Measurements from ENCODE around the gene SERPINB11. TPM values are rescaled to one million over a fixed set of nuclear protein-coding genes. Genes with fewer than 3 reads are reported as not detected.
"Not testable (repeated sequence)": the region's sequence is repeated elsewhere in the genome, so short reads cannot be mapped to it uniquely, and the experiment has no call there.

SERPINB11 gene, protein sequence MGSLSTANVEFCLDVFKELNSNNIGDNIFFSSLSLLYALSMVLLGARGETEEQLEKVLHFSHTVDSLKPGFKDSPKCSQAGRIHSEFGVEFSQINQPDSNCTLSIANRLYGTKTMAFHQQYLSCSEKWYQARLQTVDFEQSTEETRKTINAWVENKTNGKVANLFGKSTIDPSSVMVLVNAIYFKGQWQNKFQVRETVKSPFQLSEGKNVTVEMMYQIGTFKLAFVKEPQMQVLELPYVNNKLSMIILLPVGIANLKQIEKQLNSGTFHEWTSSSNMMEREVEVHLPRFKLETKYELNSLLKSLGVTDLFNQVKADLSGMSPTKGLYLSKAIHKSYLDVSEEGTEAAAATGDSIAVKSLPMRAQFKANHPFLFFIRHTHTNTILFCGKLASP
- not detected for polyA plus RNA-seq (2012; ENCODE audit: insufficient read length, low read depth)

DNA sequence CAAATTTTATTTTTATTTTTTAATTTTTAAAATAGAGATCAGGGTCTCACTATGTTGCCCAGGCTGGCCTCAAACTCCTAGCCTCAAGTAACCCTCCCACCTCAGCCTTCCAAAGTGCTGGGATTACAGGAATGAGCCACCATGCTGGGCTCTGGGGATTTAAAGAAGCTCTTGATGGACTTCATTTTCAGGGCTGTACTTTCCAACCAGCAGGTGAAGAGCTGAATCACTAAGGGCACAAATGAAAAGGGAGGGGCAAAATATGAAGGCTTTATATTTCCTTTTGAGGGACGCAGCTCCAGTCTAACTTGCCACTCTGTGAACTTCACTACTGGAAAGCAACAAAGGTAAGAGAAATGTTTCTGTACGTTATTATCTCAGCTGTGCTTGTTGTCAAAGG, at the start of gene SERPINB11:
Gene SERPINB11 (plus strand): TSS at position 301 of the 400 bp plus-strand sequence. CDS start 7,234 bp downstream, outside the sequence.
- TF ChIP-seq TAF1 (IDR thresholded peaks at IDR 0.05; ENCODE audit: borderline replicate concordance, insufficient read depth, low read length) (no peak), REST (IDR thresholded peaks at IDR 0.05; ENCODE audit: insufficient read depth in 1 of 2, low read depth in 2 of 2, low read length in 2 of 2) (no peak)

DNA sequence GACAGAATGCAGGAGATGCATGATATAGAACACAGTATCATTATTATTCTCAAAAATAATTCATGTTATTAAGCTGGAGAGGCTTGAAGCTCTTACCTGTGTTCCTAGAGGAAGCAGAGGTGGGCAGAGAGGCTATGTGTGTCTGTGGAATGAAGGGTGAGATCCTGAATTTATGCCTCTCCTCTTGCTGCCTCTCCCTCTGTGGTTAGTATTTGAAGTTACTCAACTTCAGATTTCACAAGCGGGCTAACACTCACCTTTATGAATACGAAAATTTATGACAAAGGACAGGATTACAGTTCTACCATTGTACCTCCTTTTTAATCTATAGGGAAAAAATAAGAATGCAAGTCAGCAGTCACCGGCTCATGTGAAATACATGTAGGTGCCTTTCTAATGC, 41.0 kb upstream of the SERPINB11 start, which contains the start of gene SERPINB3:
Gene SERPINB3 (minus strand): TSS at position 144 of the 400 bp plus-strand sequence. CDS start 677 bp downstream, outside the sequence.
- not testable (repeated sequence) for TF ChIP-seq FOXP2 (optimal IDR thresholded peaks at IDR 0.05; ENCODE audit: borderline replicate concordance, extremely low read depth, extremely low read length, insufficient read depth); TAF1 (IDR thresholded peaks at IDR 0.05; ENCODE audit: borderline replicate concordance, insufficient read depth, low read length); SIN3A (IDR thresholded peaks at IDR 0.05; ENCODE audit: borderline replicate concordance, insufficient read depth, low read length)

DNA sequence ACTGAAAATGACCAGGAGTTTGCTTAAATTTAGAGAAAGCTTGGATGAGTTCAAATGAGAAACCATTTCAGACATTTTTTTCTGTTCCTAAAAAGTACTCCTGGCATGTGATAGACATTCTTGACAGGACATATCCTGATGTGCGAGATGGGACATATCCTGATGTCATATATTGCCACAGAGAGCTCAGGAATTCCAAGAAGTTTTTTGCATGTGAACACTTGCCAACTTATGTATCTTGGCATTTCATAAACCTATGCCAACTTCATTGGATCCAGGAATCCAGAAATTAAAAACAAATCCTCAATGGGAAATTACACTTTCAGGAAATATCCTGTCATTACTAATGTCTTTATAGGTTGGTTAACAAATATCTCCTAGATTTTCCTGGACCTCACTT, 38.2 kb upstream of the SERPINB11 start:
- no peak for TF ChIP-seq FOXP2 (optimal IDR thresholded peaks at IDR 0.05; ENCODE audit: borderline replicate concordance, extremely low read depth, extremely low read length, insufficient read depth)
- no peak for TF ChIP-seq SIN3A (IDR thresholded peaks at IDR 0.05; ENCODE audit: borderline replicate concordance, insufficient read depth, low read length)
- no peak for TF ChIP-seq POLR2AphosphoS5 (IDR thresholded peaks at IDR 0.05; ENCODE audit: low read depth, low read length)

DNA sequence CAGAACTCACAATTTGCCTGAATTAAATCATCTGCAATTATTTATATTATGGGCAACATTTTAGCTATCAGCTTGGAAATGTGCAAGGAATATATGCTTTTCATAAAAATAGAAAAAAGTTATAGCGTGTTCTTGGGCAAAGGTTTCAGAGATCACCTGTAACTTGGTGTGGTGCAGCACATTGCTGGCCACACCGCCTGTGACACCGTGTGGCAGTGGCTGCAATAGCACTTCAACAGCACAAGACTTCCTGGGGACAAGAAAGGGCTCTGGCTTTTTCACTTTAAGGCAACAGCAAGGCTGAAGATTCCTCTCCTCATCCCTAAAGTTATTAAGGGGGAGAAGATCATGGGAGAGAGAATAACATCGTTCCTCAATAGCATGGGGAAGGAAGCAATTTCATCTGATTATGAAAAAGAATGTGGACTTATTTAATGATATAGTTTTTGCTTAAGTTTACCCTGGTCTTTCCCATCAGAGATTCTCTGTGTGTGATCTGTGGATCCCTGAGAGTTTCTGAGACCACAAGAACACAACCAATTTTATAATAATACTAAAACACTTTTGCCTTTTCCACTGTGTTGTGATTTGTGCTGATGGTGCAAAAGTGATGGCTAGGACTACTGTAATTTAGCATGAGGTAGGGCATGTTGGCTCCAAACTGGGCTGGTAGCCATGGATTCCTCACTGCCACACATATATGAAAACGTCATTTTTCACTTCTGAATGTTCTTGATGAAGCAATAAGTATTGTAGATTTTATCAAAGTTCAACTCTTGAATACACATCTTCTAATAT, 26.0 kb upstream of the SERPINB11 start:
- TF ChIP-seq SIN3A (IDR thresholded peaks at IDR 0.05; ENCODE audit: borderline replicate concordance, insufficient read depth, low read length) (no peak), TAF1 (IDR thresholded peaks at IDR 0.05; ENCODE audit: borderline replicate concordance, insufficient read depth, low read length) (no peak), FOXP2 (optimal IDR thresholded peaks at IDR 0.05; ENCODE audit: borderline replicate concordance, extremely low read depth, extremely low read length, insufficient read depth) (no peak), POLR2AphosphoS5 (IDR thresholded peaks at IDR 0.05; ENCODE audit: low read depth, low read length) (no peak), REST (IDR thresholded peaks at IDR 0.05; ENCODE audit: insufficient read depth in 1 of 2, low read depth in 2 of 2, low read length in 2 of 2) (no peak)

DNA sequence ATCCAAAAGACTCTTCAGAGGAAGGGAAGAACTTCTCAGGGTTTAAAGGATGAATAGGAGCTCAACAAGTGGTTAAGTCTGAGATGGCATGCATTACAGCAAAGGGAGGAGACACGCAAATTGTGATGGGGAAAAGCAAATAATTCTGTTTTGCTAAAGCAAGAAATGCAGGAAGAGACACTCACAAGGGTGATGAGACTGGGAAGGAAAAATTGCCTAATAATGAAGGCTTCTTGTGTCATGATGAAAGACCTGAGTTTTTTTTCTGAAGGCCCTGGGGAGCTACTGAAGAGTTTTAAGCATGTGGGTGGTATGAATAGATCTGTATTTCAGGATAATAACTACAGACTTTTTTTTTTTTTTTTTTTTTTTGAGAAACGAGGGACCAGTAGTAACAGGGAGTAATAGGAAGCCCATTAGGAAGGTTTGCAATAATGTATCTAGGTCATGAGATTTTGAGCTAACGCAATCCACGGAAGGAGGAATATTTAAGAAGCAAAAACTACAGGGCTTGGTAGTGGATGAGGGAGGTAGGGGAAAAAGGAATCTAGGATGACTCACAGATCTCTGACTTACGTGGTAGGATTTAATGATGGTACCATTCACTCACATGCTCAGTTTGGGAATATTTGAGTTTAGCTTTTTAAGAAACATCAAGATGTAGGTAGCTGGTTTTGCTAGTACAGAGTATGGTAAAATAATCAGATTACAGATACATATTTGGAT, 25.1 kb upstream of the SERPINB11 start:
- no peak for TF ChIP-seq REST (IDR thresholded peaks at IDR 0.05; ENCODE audit: insufficient read depth in 1 of 2, low read depth in 2 of 2, low read length in 2 of 2)
- TF ChIP-seq SIN3A (IDR thresholded peaks at IDR 0.05; ENCODE audit: borderline replicate concordance, insufficient read depth, low read length): no peak
- no peak for TF ChIP-seq POLR2AphosphoS5 (IDR thresholded peaks at IDR 0.05; ENCODE audit: low read depth, low read length)
- TF ChIP-seq FOXP2 (optimal IDR thresholded peaks at IDR 0.05; ENCODE audit: borderline replicate concordance, extremely low read depth, extremely low read length, insufficient read depth): no peak
- TF ChIP-seq TAF1 (IDR thresholded peaks at IDR 0.05; ENCODE audit: borderline replicate concordance, insufficient read depth, low read length): no peak
